Stimulated activated CD8-positive, alpha-beta memory T cell treated with anti-CD3 and anti-CD28 coated beads, Interleukin-4, amount 100 ng/mL, for 4 hours (primary cell): ENCODE results near the gene PRKACA.
"Not testable (repeated sequence)": the region's sequence is repeated elsewhere in the genome, so short reads cannot be mapped to it uniquely, and the experiment has no call there.

Source experiments
- DNase-seq, 2 donors: peaks; one replicate each; pipeline ENCODE4 v3.0.0-alpha.2; 2020; ENCODE audit warnings: low read depth in 2 of 2, low spot score in 1 of 2

The PRKACA gene

DNA sequence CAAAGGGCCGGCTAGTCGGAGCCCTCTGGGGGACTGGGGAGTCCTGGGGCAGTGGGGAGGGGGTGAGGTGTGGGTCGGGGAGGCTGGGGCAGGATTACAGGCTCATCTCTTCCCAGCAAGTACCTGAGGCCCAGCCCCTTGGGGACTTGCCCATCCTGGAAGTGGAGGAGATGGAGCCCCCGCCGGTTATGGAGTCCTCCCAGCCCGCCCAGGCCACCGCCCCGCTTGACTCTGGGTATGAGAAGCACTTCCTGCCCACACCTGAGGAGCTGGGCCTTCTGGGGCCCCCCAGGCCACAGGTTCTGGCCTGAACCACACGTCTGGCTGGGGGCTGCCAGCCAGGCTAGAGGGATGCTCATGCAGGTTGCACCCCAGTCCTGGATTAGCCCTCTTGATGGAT lies 65.6 kb downstream of the PRKACA start:
- DNase-seq = no peak

DNA sequence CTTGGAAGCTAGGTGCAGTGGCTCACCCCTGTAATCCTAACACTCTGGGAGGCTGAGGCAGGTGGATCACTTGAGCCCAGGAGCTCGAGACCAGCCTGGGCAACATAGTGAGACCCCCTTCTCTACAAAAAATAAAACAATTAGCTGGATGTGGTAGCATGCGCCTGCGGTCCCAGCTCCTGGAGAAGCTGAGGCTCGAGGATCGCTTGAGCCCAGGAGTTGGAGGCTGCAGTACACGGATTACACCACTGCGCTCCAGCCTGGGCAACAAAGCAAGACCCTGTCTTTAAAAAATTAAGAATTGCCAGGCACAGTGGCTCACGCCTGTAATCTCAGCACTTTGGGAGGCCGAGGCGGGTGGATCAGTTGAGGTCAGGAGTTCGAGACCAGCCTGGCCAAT lies 66.6 kb downstream of the PRKACA start:
- DNase-seq = not testable (repeated sequence)

DNA sequence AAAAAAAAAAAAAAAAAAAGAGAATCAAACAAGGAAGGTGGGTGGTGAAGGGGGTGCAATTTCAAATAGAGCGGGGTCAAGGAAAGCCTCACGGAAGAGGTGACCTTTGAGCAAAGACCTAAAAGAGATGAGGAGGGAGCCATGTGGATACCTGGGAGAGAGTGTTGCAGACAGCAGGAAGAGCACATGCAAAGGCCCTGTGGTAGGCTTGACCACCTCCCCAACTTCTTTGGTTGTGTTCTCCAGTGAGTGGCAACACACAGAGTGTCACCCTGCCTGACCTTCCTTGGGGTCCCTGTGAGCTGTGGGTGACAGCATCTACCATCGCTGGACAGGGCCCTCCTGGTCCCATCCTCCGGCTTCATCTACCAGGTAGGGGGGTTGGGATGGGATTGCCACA lies 67.0 kb downstream of the PRKACA start:
- no peak for DNase-seq

DNA sequence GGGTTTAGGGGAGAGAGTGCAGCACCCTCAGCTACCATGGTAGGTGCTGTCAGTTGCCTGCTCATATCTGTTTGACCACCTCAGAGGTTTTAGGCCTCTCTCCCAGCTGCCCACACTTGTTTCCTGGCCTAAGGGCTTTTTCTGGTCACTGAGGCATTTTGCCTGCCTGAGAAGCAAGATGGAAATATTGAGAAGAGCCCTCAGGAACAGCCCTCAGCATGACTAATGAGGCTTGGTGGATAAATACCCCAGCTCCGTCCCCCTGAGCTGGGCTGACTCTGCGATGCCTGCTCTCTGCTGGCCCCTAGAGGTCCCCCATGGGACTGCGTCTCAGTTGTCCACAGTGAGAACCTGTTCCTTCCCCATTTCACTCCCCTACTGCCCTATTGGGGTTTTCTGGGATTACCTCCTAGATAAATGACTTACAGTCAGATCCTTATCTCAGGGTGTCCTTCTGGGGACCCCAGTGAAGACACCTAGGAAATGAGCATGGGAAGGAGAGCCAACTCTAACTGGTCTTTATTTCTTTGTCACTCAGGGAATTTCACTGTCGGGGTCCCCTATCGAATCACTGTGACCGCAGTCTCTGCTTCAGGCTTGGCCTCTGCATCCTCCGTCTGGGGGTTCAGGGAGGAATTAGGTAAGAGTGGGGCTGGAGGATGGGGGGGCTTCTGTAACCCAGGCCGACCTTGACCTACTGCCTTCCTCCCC lies 69.0 kb downstream of the PRKACA start:
- peak; percentile 51 to 72 for DNase-seq

DNA sequence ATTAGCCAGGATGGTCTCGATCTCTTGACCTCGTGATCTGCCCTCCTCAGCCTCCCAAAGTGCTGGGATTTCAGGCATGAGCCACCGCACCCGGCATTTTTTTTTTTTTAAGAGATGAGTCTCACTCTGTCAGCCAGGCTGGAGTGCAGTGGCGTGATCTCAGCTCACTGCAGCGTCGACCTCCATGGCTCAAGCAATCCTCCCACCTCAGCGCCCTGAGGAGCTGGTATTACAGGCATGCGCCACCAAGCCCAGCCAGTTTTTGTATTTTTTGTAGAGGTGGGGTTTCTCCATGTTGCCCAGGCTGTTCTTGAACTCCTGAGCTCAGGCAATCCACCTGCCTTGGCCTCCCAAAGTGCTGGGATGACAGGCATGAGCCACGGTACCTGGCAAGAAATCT lies 69.7 kb downstream of the PRKACA start:
- not testable (repeated sequence) for DNase-seq

DNA sequence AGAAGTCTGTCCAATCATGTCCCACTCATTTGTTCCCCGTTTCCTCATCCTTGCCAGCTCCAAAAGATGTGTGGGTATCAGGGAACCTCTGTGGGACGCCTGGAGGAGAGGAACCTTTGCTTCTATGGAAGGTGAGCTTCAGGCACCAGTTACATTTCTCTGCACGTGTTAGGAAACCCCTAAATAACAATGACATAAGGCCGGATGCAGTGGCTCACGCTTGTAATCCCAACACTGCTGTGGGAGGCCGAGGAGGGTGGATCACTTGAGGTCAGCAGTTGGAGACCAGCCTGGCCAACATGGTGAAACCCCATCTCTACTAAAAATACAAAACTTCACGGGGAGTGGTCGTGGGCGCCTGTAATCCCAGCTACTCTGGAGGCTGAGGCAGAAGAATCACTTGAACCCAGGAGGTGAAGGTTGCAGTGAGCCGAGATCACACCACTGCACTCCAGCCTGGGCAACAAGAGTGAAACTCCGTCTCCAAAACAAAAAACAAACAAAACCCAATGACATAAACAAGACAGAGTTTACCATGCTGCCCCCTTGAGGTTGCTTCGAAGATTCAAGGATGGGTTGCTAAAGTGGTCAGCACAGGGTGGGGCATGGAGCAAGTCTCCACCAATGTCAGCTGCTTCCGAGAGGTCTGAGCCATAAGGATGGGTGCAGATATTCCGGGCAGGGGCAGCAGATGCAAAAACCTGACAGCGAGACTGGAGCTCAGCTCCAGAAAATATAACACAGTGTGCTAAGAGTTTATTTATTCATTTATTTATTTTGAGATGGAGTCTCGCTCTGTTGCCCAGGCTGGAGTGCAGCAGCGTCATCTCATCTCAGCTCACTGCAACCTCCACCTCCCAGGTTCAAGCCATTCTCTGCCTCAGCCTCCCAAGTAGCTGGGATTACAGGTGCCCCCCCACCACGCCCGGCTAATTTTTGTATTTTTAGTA lies 74.6 kb downstream of the PRKACA start:
- not testable (repeated sequence) for DNase-seq
